COLO668 (cell line): ENCODE data around the gene GLUD1.
A peak's percentile ranks its signal among the peaks of the same experiment; 100 is the strongest.
"Not testable (repeated sequence)": the region's sequence is repeated elsewhere in the genome, so short reads cannot be mapped to it uniquely, and the experiment has no call there.

ENCODE experiments used
- DNase-seq: peaks from one replicate; lab custom pipeline; 2025; ENCODE audit not compliant: unreplicated experiment; lab: John Stamatoyannopoulos, UW

GLUD1 gene

GRCh38 chr10:87094373-87095235, at the start of gene GLUD1, which contains the start of gene SHLD2:
Gene GLUD1, minus strand, starts transcription at chr10:87094843. Its CDS starts 74 bp downstream, at chr10:87094769.
Gene SHLD2, plus strand, starts transcription at chr10:87095206. Its CDS starts 56,149 bp downstream, at chr10:87151355.
- DNase-seq = peak; percentile 92

- not testable (repeated sequence) for DNase-seq
These were observed 48.4 kb upstream of the GLUD1 start for GRCh38 chr10:87143109-87143418.

GRCh38 chr10:87142230-87143108, 47.8 kb upstream of the GLUD1 start:
- DNase-seq = not testable (repeated sequence)

GRCh38 chr10:87137478-87137877, 42.8 kb upstream of the GLUD1 start:
- not testable (repeated sequence) for DNase-seq

- not testable (repeated sequence) for DNase-seq
These were observed 39.8 kb upstream of the GLUD1 start for GRCh38 chr10:87134440-87134839.

- not testable (repeated sequence) for DNase-seq
These were observed 39.3 kb upstream of the GLUD1 start for GRCh38 chr10:87133936-87134335.

GRCh38 chr10:87132176-87132575, 37.5 kb upstream of the GLUD1 start:
- DNase-seq = not testable (repeated sequence)

GRCh38 chr10:87127607-87128156, 33.0 kb upstream of the GLUD1 start:
- not testable (repeated sequence) for DNase-seq

- DNase-seq = not testable (repeated sequence)
These were observed 32.4 kb upstream of the GLUD1 start for GRCh38 chr10:87127048-87127447.

GRCh38 chr10:87123351-87123750, 28.7 kb upstream of the GLUD1 start:
- not testable (repeated sequence) for DNase-seq

GRCh38 chr10:87119029-87119428, 24.4 kb upstream of the GLUD1 start:
- not testable (repeated sequence) for DNase-seq

GRCh38 chr10:87118122-87118521, 23.5 kb upstream of the GLUD1 start:
- not testable (repeated sequence) for DNase-seq

GRCh38 chr10:87105446-87106124, 10.9 kb upstream of the GLUD1 start:
- no peak for DNase-seq

GRCh38 chr10:87104727-87105126, 10.1 kb upstream of the GLUD1 start:
- not testable (repeated sequence) for DNase-seq

GRCh38 chr10:87101996-87102395, 7.4 kb upstream of the GLUD1 start:
- no peak for DNase-seq

- peak; percentile 71 for DNase-seq
These were observed 748 bp upstream of the GLUD1 start for GRCh38 chr10:87095236-87095945.

- DNase-seq = peak; percentile 51
These were observed 841 bp downstream of the GLUD1 start for GRCh38 chr10:87093632-87094372.

GRCh38 chr10:87092861-87093631, 1.6 kb downstream of the GLUD1 start:
- DNase-seq = peak; percentile 5
